Cerebellar cortex (tissue), 1 donor: ENCODE results near the gene PARD3B.

Source experiments
- DNase-seq: peaks from one replicate; pipeline ENCODE4 v3.0.0-alpha.2; 2015; ENCODE audit warnings: low spot score

The PARD3B gene, protein sequence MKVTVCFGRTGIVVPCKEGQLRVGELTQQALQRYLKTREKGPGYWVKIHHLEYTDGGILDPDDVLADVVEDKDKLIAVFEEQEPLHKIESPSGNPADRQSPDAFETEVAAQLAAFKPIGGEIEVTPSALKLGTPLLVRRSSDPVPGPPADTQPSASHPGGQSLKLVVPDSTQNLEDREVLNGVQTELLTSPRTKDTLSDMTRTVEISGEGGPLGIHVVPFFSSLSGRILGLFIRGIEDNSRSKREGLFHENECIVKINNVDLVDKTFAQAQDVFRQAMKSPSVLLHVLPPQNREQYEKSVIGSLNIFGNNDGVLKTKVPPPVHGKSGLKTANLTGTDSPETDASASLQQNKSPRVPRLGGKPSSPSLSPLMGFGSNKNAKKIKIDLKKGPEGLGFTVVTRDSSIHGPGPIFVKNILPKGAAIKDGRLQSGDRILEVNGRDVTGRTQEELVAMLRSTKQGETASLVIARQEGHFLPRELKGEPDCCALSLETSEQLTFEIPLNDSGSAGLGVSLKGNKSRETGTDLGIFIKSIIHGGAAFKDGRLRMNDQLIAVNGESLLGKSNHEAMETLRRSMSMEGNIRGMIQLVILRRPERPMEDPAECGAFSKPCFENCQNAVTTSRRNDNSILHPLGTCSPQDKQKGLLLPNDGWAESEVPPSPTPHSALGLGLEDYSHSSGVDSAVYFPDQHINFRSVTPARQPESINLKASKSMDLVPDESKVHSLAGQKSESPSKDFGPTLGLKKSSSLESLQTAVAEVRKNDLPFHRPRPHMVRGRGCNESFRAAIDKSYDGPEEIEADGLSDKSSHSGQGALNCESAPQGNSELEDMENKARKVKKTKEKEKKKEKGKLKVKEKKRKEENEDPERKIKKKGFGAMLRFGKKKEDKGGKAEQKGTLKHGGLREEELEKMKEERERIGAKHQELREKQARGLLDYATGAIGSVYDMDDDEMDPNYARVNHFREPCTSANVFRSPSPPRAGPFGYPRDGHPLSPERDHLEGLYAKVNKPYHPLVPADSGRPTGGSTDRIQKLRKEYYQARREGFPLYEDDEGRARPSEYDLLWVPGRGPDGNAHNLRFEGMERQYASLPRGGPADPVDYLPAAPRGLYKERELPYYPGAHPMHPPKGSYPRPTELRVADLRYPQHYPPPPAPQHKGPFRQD (N-terminal part only)

DNA sequence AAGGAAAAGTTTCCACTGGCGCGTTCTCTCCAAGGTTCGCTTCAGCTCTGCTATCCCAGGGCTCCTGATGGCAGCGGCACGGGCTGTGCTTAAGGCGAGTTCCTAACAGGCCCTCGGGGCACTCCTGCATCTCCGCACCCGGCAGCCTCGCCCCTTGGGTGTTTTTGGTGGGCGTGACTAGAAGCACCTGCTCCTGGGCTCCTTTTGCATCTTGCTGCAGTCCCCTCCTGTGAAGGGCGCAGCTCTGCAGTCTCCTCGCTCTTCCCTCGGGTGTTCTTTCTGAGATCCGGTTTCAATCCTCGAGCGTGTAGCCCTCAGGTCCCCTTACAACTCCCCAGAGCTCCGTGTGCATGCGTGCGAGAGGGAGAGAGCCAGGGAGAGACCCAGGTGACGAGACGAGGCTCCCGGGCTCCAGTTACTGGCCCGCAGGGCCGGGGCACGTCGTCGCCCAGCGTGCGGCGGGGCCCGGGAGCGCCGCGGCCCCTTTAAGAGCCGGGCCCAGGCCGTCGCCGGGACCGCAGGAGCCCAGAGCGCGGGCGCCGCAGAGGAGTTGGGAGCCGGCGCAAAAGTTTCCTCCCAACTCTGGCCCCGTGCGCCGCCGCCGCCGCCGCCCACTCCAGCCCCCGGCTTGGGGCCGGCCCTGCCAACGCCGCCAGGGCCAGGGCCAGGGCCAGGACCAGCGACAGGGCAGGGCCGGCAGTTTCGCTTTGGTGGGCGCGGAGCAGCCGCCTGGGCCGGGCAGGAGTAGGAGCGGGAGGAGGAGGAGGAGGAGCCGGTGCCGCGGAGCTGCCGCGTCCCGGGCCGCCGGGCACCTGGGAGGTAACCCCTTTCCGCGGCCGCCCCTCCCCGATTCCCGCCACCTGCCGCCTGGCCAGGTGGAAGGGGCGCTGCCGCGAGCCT, at the start of gene PARD3B:
PARD3B (plus strand) TSS at position 515 of the 900 bp plus-strand sequence. CDS start 525 bp downstream, outside the sequence.
- no peak for DNase-seq

DNA sequence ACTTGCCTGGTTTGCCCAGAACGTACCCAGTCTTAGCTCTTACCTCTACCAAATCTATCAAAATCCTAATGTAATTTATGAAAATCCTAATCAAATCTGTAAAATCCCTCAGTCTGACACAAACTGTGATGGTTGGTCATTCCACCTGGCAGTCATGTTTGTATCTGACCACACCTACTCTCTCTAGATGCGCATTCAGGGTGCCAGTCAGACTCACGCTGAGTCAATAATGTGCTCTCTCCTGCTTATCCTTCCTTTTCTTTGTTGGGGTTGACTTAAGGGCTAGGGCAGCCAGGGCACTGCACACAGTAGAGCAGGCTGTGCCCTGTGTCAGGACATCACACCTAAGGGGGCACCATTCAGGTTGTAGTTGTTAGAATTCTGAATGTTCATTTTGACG, 48.5 kb upstream of the PARD3B start:
- no peak for DNase-seq

DNA sequence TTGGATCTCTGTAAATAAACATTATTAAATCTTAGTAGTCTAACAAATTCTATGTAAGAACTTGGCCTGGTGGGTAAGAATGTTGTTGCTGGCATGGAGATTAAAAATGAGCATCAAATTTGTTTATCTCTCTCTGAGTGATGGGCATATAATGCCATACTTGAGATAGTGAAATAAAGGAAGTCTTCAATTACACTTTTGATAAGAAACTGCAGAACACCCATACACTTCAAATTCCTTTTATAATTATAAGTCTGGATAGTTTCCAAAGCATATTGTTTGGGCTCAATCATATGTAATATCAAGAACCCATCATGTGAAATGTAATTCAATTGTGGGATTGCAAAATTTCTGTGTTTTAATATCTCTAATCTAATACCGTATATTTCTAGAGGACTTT, 47.4 kb upstream of the PARD3B start:
- DNase-seq = no peak

DNA sequence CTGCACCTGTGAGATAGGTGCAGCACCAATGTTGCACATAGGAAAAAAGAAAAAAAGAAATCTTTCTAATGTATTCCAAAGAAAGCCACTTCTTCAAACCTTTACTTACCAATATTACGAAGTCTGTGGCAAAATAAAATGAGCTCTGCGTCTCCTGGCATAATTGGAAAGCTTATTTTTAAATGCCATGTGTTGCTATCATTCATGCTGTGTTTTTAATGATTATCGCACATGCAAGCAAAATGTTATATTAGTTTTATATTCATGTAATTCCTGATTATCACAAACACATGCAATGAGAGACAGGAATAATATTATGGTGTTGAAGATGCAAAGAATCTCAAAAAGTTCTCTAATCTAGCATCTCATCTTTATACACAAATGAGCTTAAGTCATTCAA, 47.0 kb upstream of the PARD3B start:
- no peak for DNase-seq

DNA sequence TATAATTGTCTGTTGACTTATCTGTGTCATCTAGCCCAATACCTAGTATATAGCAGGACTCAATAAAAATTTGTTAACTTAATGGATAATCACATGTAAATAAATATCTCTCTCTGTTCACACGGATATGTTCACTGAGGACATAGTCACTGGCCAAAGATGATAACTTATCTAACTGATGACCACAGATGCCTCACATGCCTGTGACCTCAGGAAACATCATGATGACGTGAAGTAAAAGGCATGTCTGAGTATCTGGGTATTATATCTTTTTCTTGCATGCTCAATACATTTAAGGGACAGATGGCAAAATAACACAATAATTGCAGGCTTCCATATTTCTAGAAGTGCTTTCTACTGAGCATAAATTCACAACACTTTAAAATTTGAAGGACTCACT, 41.4 kb upstream of the PARD3B start:
- DNase-seq = no peak

DNA sequence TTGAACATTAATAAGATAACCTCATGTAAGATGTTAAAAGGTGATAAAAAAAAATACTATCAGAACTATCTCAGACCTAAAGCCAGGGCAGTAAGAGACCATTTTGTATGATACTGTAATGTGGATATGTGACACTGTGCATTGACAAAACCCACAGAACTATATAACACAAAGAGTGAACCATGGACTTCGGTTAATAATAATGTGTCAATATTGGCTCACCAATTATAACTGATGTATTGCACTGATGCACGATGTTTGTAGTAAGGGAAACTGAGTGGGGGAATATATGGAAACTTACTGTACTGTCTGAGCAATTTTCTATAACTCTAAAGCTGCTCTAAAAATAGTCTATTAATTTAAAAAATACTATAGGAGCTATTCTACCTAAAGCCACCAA, 40.7 kb upstream of the PARD3B start:
- DNase-seq = no peak

DNA sequence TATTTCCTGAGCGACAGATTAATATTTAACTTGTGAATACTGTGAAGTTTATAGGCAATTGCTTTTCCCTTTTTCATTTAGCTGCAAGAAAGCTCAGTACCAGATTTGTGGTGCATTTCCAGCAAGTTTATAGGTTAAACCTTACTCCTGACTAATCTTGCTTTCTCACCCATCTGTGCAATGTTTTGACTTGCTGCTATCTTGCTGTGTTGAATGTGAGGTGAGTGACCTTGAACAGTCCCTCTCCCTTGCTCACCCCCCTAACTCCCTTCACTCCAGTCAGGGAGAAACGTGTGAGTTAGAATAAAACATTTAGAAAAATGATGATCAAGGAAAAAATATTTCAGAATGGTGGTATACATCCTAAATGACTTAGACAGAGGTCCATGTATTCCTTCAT, 39.8 kb upstream of the PARD3B start:
- DNase-seq = no peak

DNA sequence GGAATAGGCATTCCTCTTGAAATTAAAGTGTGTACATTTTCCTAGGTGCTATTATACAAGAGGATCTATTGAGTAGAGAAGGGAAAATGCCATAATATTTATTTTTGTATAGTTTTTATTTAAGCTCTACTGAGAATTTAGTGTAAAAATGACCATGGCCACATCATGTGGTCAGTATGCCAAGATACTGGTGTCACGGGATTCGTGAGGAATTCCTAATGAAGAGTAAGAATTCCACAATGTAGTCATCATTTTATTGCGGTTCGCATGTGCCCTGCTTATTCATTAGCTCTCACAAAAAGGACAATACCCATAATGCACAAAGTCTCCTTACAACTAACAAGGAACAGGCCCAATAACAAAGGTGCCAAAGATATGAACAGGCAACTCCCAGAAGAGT, 39.3 kb upstream of the PARD3B start:
- no peak for DNase-seq

DNA sequence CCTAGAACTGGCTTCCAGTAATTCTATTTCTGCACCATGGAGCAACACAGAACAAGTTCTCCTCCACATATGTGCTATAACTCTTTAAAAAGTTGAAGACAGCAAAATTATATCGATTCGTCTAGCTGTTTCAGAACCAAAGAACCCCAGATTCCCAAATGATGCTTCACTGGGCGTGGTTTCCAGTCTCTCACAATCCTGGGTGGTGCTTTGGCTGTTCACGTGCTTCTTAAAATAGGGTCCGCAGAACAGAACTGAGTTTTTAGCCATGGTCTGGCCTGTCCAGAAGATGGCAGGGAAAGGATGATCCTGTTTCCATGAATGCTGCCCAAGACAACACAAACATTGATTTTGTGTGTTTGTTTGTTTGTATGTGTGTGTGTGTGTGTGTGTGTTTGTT, 37.6 kb upstream of the PARD3B start:
- no peak for DNase-seq

DNA sequence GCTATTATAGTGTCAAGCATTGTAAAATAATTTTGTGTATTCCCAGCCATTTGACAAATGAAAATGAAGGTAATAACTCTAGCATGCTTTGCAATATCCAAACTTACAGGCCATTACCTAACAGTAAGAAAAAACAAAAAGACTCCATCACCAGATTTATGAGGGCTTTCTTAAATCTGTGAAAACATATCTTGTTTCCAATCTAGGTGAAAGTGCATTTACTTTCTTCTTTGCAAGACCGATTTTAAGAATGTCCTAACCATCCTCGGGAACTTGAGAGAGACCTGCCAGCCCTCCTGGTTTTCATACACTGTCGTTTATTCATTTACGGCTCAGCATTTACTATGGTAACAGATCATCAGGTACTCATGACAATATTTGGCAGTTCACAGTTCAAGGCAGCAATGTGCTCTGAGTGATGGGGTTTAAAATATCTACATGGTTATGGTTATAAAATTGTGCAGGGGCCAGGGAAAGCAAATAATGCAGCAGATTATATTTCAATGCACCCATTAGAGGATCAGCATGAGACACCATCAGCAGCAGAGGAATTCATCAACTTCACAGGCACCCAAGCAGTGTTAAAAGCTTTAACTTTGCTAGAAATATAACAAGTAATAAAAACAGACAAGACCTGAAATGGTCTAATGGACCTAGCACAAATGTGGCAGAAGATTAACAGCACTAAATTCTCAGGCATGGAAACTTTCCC, 34.4 kb upstream of the PARD3B start:
- no peak for DNase-seq

DNA sequence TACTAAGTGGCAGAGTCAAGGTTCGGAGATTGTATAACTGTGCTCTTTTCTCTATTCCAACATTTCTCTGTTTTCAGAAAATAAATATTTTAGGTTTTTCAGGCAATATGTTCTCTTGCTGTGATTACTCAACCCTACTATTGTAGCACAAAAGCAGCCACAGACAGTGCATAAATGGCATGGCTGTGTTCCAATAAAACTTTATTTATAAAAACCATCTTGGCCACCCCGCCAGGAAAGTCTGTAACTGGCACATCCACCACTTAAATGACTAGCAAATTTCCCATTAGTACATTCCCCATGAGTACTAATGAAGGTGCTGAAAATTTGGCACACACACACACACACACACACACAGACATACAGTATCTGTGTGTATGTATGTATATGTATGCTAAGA, 30.8 kb upstream of the PARD3B start:
- DNase-seq = no peak

DNA sequence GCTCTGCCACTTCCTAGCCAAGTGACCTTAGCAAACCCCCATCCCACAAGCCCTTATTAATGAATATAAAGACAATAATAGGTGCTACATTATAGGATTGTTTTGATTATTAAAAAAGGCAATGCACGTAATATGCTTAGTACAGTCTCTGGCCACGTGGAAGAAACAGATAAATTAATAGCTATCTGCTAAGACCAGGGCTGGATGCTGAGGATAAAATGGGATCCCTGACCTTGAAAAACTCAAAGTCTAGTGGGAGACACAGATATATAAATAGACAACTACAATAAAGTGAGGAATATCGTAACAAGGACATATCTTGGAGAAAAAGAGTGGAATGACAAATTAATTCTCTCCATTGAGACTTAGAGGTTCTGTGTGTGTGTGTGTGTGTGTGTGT, 29.9 kb upstream of the PARD3B start:
- no peak for DNase-seq

DNA sequence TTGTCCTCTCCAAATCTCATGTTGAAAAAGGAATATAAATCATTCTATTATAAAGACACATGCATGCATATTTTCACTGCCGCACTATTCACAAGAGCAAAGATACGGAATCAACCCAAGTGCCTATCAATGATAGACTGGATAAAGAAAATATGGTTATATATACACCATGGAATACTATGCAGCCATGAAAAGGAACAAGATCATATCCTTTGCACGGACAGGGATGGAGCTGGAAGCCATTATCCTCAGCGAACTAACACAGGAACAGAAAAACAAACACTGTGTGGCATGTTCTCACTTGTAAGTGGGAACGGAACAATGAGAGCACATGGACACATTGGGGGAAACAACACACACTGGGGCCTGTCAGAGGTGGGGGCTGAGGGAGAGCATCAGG, 28.1 kb upstream of the PARD3B start:
- no peak for DNase-seq

DNA sequence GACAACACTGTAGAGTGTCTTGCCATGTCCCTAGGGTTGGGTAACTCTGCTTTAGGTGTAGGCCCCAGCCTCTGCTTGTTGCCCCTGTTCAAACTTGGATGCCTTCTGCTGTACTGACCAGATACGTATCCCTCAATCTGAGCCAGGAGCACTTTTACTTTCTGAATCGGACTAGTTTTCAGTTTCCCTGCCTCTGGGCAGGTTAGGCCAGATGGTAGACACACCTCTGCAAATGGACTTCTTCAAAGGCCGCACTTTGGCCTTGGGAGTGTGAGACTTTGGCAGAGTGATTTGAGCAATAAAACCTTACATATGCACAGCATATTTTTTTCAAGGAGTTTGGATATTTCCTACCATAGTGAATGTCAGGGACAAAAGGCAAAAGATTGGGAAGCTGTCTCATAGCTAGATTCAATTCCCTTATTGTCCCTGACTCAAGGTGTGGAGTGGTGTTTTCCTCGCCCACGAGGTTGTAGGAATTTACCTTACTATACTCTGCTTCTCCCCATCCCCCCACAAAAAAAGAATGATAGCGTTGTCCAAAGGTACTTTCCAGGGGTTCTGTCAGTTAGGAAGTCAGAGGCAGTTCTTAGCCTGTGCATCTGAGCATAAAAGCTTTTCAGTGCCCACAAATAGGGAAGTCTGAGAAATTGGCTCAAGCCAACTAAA, 15.3 kb upstream of the PARD3B start:
- DNase-seq = no peak

DNA sequence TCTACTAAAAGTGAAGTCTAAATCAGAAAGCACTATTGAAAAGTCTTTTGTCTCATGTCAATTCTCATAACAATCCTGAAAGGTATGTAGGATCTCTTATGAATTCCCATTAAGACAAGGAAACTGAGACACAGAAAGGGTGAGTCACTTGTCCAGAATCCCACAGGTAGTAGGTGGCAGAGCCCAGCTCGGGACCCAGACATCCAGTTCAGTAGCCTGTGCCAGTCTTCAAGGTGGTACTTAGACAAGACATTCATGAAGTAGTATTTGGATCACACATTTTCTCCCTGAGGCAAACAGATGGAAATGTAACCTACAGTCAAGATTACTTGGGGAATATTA, 14.8 kb upstream of the PARD3B start:
- no peak for DNase-seq

DNA sequence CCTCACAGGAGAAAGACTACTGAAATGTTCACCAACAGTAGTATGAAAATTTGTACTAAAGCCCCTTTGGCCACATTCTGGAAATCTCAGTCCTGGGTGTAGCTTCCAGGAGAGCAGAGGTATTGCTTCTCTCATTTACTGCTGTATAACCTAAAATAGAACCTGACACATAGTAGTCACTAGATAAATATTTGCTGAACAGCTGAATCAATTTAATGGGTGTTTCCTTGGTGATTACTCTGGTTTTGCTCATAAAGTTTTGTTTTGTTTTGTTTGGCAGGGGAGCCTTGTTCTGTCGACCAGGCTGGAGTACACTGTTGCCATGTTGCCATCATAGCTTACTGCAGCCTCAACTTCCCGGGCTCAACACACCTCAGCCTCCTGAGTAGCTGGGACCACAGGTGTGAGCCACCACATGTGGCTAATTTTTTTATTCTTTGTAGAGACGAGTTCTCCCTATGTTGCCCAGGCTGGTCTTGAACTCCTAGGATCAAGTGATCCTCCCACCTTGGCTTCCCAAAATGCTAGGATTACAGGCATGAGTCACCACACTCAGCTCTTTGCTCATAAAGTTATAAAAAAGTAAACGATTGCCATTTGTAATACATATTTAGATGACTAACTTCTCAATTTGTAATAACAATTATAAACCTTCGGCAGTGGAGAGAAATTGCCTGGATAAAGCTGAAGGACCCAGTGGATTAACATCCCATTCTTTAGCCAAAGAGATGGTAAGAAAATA, 11.5 kb upstream of the PARD3B start:
- no peak for DNase-seq

DNA sequence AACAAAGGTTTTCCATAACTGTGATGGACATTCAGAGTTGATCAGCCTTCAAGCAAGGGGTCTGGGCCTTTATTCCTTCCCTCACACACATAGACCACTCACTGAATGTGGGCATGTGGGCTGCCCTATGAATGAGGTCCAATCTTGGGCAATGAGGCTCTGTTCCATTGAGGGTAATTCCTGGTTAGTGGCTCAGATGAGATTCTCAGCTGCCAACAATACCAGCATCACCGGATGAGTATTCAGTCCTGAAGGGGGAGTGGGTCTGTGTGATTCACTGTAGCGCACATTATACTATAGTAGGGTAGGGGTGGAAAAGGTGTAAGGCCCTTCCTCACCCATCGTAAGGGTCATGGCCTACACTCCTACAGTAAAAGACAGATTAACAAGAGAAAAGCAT, 9.9 kb upstream of the PARD3B start:
- DNase-seq = no peak

DNA sequence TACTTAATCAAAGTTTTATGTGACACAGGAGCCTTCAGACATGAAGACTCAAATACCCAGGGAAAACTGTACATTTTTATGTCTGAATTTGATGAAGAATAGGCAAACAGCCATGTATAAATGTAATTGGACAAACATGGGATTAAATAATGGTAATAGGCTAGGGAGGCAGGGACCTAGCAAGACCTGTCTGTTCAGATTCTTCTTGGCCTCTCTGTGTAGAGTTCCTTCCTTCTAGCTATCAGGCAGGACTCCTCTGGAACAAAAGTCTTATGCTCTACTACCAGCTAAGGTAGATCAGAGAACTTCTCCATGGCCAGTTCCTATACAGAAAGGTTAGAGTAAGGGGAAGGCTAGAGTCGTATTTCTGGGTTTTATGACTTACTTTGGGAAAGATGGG, 9.5 kb upstream of the PARD3B start:
- no peak for DNase-seq

DNA sequence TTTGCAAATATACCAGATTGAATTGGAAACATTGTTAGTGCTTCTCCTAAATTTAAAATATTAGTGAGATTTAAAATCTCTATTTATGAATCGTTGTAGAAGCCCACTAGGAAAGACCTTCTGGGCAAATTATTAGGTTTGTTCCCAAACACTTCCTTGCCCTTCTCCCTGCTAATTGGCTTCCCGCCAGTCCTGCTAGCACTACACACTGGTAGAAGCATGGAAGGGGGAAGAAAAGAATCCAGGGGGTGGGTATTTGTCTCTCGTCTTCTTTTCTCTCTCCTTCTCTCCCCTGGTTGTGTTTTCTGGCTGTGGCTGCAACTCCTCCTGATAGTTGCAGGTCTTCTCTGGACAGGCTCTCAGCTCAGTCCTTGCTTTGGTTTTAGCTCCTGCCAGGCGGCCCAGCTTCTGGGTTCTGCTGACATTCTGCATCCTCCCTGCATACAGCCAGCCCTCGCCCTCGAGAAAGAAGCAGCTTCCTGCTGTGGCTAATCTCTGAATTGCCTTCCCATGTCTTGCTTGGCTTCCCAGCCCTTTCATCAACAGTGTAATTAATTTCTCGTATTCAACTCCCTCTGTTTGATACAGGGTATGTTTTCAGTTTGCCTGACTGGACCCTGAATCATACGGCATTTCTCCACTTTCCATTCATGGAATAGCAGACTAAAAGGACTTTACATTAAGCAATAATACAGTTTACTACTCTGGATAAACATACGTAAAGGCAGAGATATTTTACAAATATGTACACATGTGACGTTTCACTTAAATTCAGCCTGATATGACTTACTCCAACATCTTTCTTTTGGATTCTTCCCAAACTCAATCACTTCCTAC, 6.9 kb upstream of the PARD3B start:
- no peak for DNase-seq
